ENCODE measurements around the gene LYL1. TPM values are rescaled to one million over a fixed set of nuclear protein-coding genes. Genes with fewer than 3 reads are reported as not detected.

The LYL1 gene
- total and polyA plus RNA-seq, 2 donors (not counting 1 experiment from before 2014, with no cell fraction given): 112 to 125 TPM

DNA sequence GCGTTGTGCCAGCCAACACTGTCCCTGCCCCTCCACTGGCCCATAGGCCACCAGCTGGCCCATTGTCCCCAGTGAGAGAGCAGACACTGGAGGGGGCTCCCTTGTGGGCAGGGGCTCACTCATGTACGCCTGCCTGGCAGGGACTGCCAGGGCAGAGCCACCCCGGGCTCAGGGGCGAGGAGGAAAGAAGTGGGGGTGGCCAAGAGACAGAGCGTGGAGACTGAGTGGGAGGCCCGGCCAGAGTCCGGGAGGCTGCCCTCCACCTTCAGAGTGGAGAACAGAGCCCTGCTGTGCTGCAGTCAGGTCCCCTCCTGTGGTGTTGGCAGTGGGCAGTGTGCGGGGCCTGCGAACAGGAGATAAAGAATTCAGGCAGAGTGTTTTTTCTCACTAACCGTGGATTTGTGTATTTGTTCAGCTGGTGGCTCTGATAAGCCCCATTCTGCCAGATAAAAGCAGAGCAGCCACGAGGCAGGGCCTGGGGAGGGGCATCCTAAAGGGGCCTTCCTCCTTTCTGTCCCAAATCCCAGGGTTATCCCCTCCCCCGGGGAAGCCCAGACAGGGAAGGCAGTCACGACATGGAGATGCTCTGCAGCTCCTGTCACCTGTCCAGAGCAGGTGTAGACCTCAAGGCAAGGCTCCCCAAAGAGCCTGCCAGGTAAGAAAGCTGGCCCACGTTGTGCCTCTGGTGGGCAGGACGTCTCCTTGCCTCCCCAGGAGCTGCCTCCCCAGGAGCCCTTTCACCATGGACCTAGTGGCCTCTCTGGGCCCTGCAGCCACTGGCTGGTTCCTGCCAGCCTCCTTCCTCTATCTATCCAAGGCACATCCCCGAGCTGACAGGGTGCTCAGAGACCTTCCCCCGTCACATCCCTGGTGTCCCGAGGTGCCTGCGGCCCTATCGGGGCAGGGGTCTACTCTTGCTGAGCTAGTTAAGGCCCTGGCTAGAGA is 33.0 kb downstream of the LYL1 start:
- H3K4me1 Mint-ChIP-seq: no peaks in the 10 kb centered on the region

More for the DNA sequence above, 33.0 kb downstream of the LYL1 start:
- no peak overlapping the region for H2AFZ ChIP-seq (ENCODE audit: insufficient read depth, low read depth, low read length, poor library complexity, severe bottlenecking)
- no peak overlapping the region for H3K4me2 ChIP-seq (replicated peaks; ENCODE audit: low read depth, low read length, poor library complexity, severe bottlenecking)
- H3K4me3 ChIP-seq (ENCODE audit: control extremely low read depth in 1 of 5, extremely low read depth in 1 of 5, insufficient read depth in 1 of 5, low read depth in 2 of 5, low read length in 4 of 5): no peak overlapping the region
- Mint-ChIP-seq H3K4me3 (no peak overlapping the region), H3K9me3 (ENCODE audit: insufficient read depth) (no peaks in the 10 kb centered on the region), H3K27ac (no peak overlapping the region), H3K27me3 (peaks cover 12% of the 10 kb centered on the region)
- no peaks in the 10 kb centered on the region for H3K36me3 ChIP-seq (replicated peaks in 1 of 2; ENCODE audit: control extremely low read depth in 1 of 2, control insufficient read depth in 1 of 2, extremely low read depth in 1 of 2, insufficient read depth in 2 of 2, low read length in 1 of 2)
- H3K27me3 ChIP-seq (replicated peaks in 1 of 4; ENCODE audit: control extremely low read depth in 1 of 4, control insufficient read depth in 3 of 4, insufficient read depth in 4 of 4, low read length in 3 of 4): no peaks in the 10 kb centered on the region
- intact Hi-C loops (cut with micrococcal nuclease): no loop called here
- no peaks in the 10 kb centered on the region for H3K4me1 ChIP-seq (ENCODE audit: control insufficient read depth in 2 of 2, insufficient read depth in 2 of 2, low read length in 2 of 2)
- 75% methylated on average over 19 of the region's 20 CpGs for WGBS (ENCODE audit: insufficient coverage)
- no peak for TF ChIP-seq EZH2 (IDR thresholded peaks at IDR 0.05; ENCODE audit: borderline replicate concordance, insufficient read depth, low read depth, low read length, poor library complexity, severe bottlenecking)
- TF ChIP-seq, protein P1, sequence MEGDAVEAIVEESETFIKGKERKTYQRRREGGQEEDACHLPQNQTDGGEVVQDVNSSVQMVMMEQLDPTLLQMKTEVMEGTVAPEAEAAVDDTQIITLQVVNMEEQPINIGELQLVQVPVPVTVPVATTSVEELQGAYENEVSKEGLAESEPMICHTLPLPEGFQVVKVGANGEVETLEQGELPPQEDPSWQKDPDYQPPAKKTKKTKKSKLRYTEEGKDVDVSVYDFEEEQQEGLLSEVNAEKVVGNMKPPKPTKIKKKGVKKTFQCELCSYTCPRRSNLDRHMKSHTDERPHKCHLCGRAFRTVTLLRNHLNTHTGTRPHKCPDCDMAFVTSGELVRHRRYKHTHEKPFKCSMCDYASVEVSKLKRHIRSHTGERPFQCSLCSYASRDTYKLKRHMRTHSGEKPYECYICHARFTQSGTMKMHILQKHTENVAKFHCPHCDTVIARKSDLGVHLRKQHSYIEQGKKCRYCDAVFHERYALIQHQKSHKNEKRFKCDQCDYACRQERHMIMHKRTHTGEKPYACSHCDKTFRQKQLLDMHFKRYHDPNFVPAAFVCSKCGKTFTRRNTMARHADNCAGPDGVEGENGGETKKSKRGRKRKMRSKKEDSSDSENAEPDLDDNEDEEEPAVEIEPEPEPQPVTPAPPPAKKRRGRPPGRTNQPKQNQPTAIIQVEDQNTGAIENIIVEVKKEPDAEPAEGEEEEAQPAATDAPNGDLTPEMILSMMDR (IDR thresholded peaks at IDR 0.05): no peak
- DNase-seq: no peak
- CTCF ChIA-PET: interaction anchor here (0.6 to 1.5 kb wide), 4 partner anchors 8 to 104 kb away, joined by 3 to 4 read pairs (median 4); no protein-coding TSS in a partner anchor
- POLR2A ChIA-PET: interaction anchor here (0.9 kb wide), 1 partner anchor 35 kb away, joined by 8 read pairs; no protein-coding TSS in a partner anchor
- H3K9me3 ChIP-seq (ENCODE audit: control extremely low read depth in 1 of 3, control insufficient read depth in 2 of 3, insufficient read depth in 1 of 3, low read length in 2 of 3): no peaks in the 10 kb centered on the region
- no peak for ATAC-seq (ENCODE audit: low read depth)
- no peaks in the 10 kb centered on the region for H4K20me1 ChIP-seq (ENCODE audit: control insufficient read depth, insufficient read depth, low read length, poor library complexity, severe bottlenecking)
- no peak overlapping the region for H3K27ac ChIP-seq (ENCODE audit: low read length in 2 of 2)
- H3K9ac ChIP-seq (ENCODE audit: low read length): no peak overlapping the region
- H3K79me2 ChIP-seq (ENCODE audit: control insufficient read depth, insufficient read depth, low read length): no peaks in the 10 kb centered on the region
